Endothelial cell (in vitro differentiated cells): ENCODE measurements around the gene LRRC70. TPM values are rescaled to one million over a fixed set of nuclear protein-coding genes. Genes with fewer than 3 reads are reported as not detected.

Experiments used
- DNase-seq: peaks from one replicate; pipeline ENCODE4 v3.0.0; 2021; ENCODE audit warnings: low spot score
- H3K27ac Mint-ChIP-seq: one replicate; pipeline ENCODE4 v1.8.0; 2021; ENCODE audit warnings: mixed read lengths, inconsistent platforms; ENCODE audit not compliant: unreplicated experiment
- H3K27me3 Mint-ChIP-seq: one replicate; pipeline ENCODE4 v1.8.0; 2021; ENCODE audit warnings: mild to moderate bottlenecking, moderate library complexity, mixed read lengths, inconsistent platforms; ENCODE audit not compliant: unreplicated experiment
- H3K36me3 Mint-ChIP-seq: one replicate; pipeline ENCODE4 v1.8.0; 2021; ENCODE audit warnings: mild to moderate bottlenecking, low read depth, mixed read lengths, inconsistent platforms; ENCODE audit not compliant: unreplicated experiment
- H3K4me1 Mint-ChIP-seq: one replicate; pipeline ENCODE4 v1.8.0; 2021; ENCODE audit warnings: mild to moderate bottlenecking, mixed read lengths, inconsistent platforms; ENCODE audit not compliant: unreplicated experiment
- H3K4me3 Mint-ChIP-seq: one replicate; pipeline ENCODE4 v1.8.0; 2021; ENCODE audit warnings: mild to moderate bottlenecking, mixed read lengths, inconsistent platforms; ENCODE audit not compliant: unreplicated experiment
- H3K9me3 Mint-ChIP-seq: one replicate; pipeline ENCODE4 v1.8.0; 2021; ENCODE audit warnings: mixed read lengths, inconsistent platforms; ENCODE audit not compliant: unreplicated experiment
- CTCF ChIP-seq: fragments of 200-600 bp; sonication (generic); IDR thresholded peaks from one replicate; pipeline ENCODE4 v1.5.0; 2021; ENCODE audit warnings: antibody characterized with exemption; ENCODE audit not compliant: unreplicated experiment
- long read RNA-seq: library from polyadenylated mRNA; unstranded; transcript quantifications from one replicate; pipeline ENCODE4 v2.0.0, GENCODE V29; 2020; ENCODE audit not compliant: unreplicated experiment
- total RNA-seq: library from RNA; stranded (reverse); fragmentation: NEBNext Ultra II Directional; extraction: Animal tissue kit (Norgen Biotek cat#: 25700); gene quantifications from one replicate; pipeline ENCODE4 v1.2.1, GENCODE V29; 2021; ENCODE audit not compliant: unreplicated experiment

LRRC70 gene
- total RNA-seq: 35.0 TPM
- long read RNA-seq, transcript LRRC70-201 (2 exons, 2,249 nt): major isoform, 17 of 27 reads
- long read RNA-seq, transcript LRRC70-202 (3 exons, 1,171 nt): minor isoform, 9 of 27 reads
- long read RNA-seq, partial matches to known transcripts: 0 of 27 reads
- long read RNA-seq, other reads (novel, unspliced or antisense): 1 of 27 reads

GRCh38 chr5:62578540-62578939 is at the start of gene LRRC70:
TSS of gene LRRC70 (plus strand) at chr5:62578819. CDS start at chr5:62579439, 620 bp downstream.
- Mint-ChIP-seq H3K27me3 (peaks cover 3% of the 10 kb centered on the region), H3K27ac (peak within 1 kb of the TSS; percentile 100), H3K4me1 (peaks cover 53% of the 10 kb centered on the region), H3K4me3 (peak within 1 kb of the TSS; percentile 96), H3K36me3 (peaks cover 9% of the 10 kb centered on the region), H3K9me3 (no peaks in the 10 kb centered on the region)
- no peak for TF ChIP-seq CTCF
- no peak for DNase-seq

GRCh38 chr5:62533597-62533996 is 45.0 kb upstream of the LRRC70 start:
- DNase-seq: no peak
- Mint-ChIP-seq H3K9me3 (no peaks in the 10 kb centered on the region), H3K27ac (no peak overlapping the region), H3K36me3 (peaks cover 7% of the 10 kb centered on the region), H3K4me3 (no peak overlapping the region), H3K27me3 (no peaks in the 10 kb centered on the region), H3K4me1 (no peaks in the 10 kb centered on the region)
- no peak for TF ChIP-seq CTCF

- H3K9me3 Mint-ChIP-seq: no peaks in the 10 kb centered on the region
- H3K4me3 Mint-ChIP-seq: no peak overlapping the region
- H3K4me1 Mint-ChIP-seq: no peaks in the 10 kb centered on the region
- peaks cover 7% of the 10 kb centered on the region for H3K36me3 Mint-ChIP-seq
- H3K27me3 Mint-ChIP-seq: no peaks in the 10 kb centered on the region
- DNase-seq: no peak
- TF ChIP-seq CTCF: no peak
- no peak overlapping the region for H3K27ac Mint-ChIP-seq
Observed at GRCh38 chr5:62534461-62535236, 44.0 kb upstream of the LRRC70 start.

- no peak for TF ChIP-seq CTCF
- no peak overlapping the region for H3K4me3 Mint-ChIP-seq
- H3K36me3 Mint-ChIP-seq: peaks cover 7% of the 10 kb centered on the region
Observed at GRCh38 chr5:62536232-62536631, 42.4 kb upstream of the LRRC70 start.

GRCh38 chr5:62536783-62537182 is 41.8 kb upstream of the LRRC70 start:
- Mint-ChIP-seq H3K4me3 (no peak overlapping the region), H3K4me1 (no peaks in the 10 kb centered on the region), H3K27ac (no peak overlapping the region), H3K9me3 (no peaks in the 10 kb centered on the region), H3K27me3 (no peaks in the 10 kb centered on the region), H3K36me3 (peaks cover 4% of the 10 kb centered on the region)
- TF ChIP-seq CTCF: no peak
- DNase-seq: no peak

More at GRCh38 chr5:62536232-62536631, 42.4 kb upstream of the LRRC70 start:
- no peak for DNase-seq
- H3K4me1 Mint-ChIP-seq: no peaks in the 10 kb centered on the region
- H3K27ac Mint-ChIP-seq: no peak overlapping the region
- no peaks in the 10 kb centered on the region for H3K27me3 Mint-ChIP-seq
- no peaks in the 10 kb centered on the region for H3K9me3 Mint-ChIP-seq
